Mesothelial cell of epicardium (in vitro differentiated cells): Measurements from ENCODE around the gene VPS33B. TPM values are rescaled to one million over a fixed set of nuclear protein-coding genes. Genes with fewer than 3 reads are reported as not detected.

Experiments
- DNase-seq, 2 experiments: peaks; one replicate each; pipeline ENCODE4 v3.0.0; 2021; ENCODE audit warnings: low spot score in 2 of 2; ENCODE audit not compliant: unreplicated experiment in 2 of 2
- H3K27ac Mint-ChIP-seq: 2 replicates; pipeline ENCODE4 v1.8.0; 2021; ENCODE audit warnings: mixed read lengths
- H3K27me3 Mint-ChIP-seq: 2 replicates; pipeline ENCODE4 v1.8.0; 2021; ENCODE audit warnings: low read depth, mixed read lengths
- H3K36me3 Mint-ChIP-seq: 2 replicates; pipeline ENCODE4 v1.8.0; 2021; ENCODE audit warnings: mixed read lengths
- H3K4me1 Mint-ChIP-seq: 2 replicates; pipeline ENCODE4 v1.8.0; 2021; ENCODE audit warnings: mixed read lengths
- H3K4me3 Mint-ChIP-seq: 2 replicates; pipeline ENCODE4 v1.8.0; 2021; ENCODE audit warnings: mild to moderate bottlenecking, moderate library complexity, mixed read lengths
- H3K9me3 Mint-ChIP-seq: 2 replicates; pipeline ENCODE4 v1.8.0; 2021; ENCODE audit warnings: mixed read lengths
- CTCF ChIP-seq: fragments of 200-600 bp; sonication (generic); IDR thresholded peaks from one replicate; pipeline ENCODE4 v1.5.0; 2021; ENCODE audit warnings: antibody characterized with exemption; ENCODE audit not compliant: unreplicated experiment
- total RNA-seq: library from RNA; stranded (reverse); gene quantifications from 3 replicates; pipeline ENCODE4 v1.2.1, GENCODE V29; 2021

The VPS33B gene
- total RNA-seq, 1 donor from 2014 or later: 25.2 TPM

GRCh38 chr15:90953947-90954711 lies 68.3 kb downstream of the VPS33B start:
- TF ChIP-seq CTCF: no peak
- H3K4me1 Mint-ChIP-seq: peaks cover 16% of the 10 kb centered on the region
- H3K27me3 Mint-ChIP-seq: no peaks in the 10 kb centered on the region
- H3K9me3 Mint-ChIP-seq: no peaks in the 10 kb centered on the region
- no peak for DNase-seq
- H3K36me3 Mint-ChIP-seq: peaks cover 13% of the 10 kb centered on the region
- peak overlapping the region; percentile 76 for H3K4me3 Mint-ChIP-seq
- peak overlapping the region; percentile 89 for H3K27ac Mint-ChIP-seq

GRCh38 chr15:90952901-90953677 lies 69.3 kb downstream of the VPS33B start:
- Mint-ChIP-seq H3K9me3 (no peaks in the 10 kb centered on the region), H3K27ac (no peak overlapping the region), H3K27me3 (no peaks in the 10 kb centered on the region), H3K4me1 (peaks cover 16% of the 10 kb centered on the region), H3K36me3 (peaks cover 21% of the 10 kb centered on the region), H3K4me3 (peak overlapping the region; percentile 17)
- no peak for TF ChIP-seq CTCF
- DNase-seq: no peak

- H3K27ac Mint-ChIP-seq: no peak overlapping the region
- TF ChIP-seq CTCF: no peak
- H3K27me3 Mint-ChIP-seq: no peaks in the 10 kb centered on the region
- no peak overlapping the region for H3K4me3 Mint-ChIP-seq
- H3K9me3 Mint-ChIP-seq: no peaks in the 10 kb centered on the region
- peaks cover 27% of the 10 kb centered on the region for H3K36me3 Mint-ChIP-seq
- H3K4me1 Mint-ChIP-seq: peaks cover 3% of the 10 kb centered on the region
- DNase-seq: no peak
These were observed 71.7 kb downstream of the VPS33B start for GRCh38 chr15:90950676-90951075.

GRCh38 chr15:90949979-90950675 lies 72.3 kb downstream of the VPS33B start:
- H3K4me3 Mint-ChIP-seq: no peak overlapping the region
- H3K36me3 Mint-ChIP-seq: peaks cover 27% of the 10 kb centered on the region
- H3K27ac Mint-ChIP-seq: no peak overlapping the region
- H3K27me3 Mint-ChIP-seq: no peaks in the 10 kb centered on the region
- no peaks in the 10 kb centered on the region for H3K9me3 Mint-ChIP-seq
- TF ChIP-seq CTCF: no peak
- DNase-seq: no peak
- H3K4me1 Mint-ChIP-seq: peaks cover 1% of the 10 kb centered on the region

Other genes with a start within 250 kb of the VPS33B start
- 97.7 to 98.8 TPM (median 98.8 TPM) in 3 replicates for gene FURIN, start 154.0 kb downstream of the VPS33B start, total RNA-seq
- gene FES, start 138.1 kb downstream of the VPS33B start, total RNA-seq: 26.5 to 32.6 TPM (median 29.4 TPM) in 3 replicates
- gene MAN2A2, start 119.3 kb downstream of the VPS33B start, total RNA-seq: 89.0 to 104 TPM (median 101 TPM) in 3 replicates
- gene HDDC3, start 90.0 kb downstream of the VPS33B start, total RNA-seq: 11.5 to 12.4 TPM (median 11.9 TPM) in 3 replicates
- 75.8 to 79.7 TPM (median 79.3 TPM) in 3 replicates for gene UNC45A, start 87.3 kb downstream of the VPS33B start, total RNA-seq
- 18.6 to 21.5 TPM (median 20.2 TPM) in 3 replicates for gene RCCD1, start 67.7 kb downstream of the VPS33B start, total RNA-seq
- gene PRC1, start 28.1 kb downstream of the VPS33B start, total RNA-seq: 51.7 to 59.1 TPM (median 56.9 TPM) in 3 replicates
- gene SV2B, start 77.7 kb upstream of the VPS33B start, total RNA-seq: 0.14 to 0.29 TPM (median 0.18 TPM) in 3 replicates